Measurements from ENCODE around the gene GPC6. TPM values are rescaled to one million over a fixed set of nuclear protein-coding genes. Genes with fewer than 3 reads are reported as not detected.

The GPC6 gene
- total and polyA plus RNA-seq, 9 of the 15 experiments (the other 6 are each of a cell fraction or from before 2014, with no cell fraction given): under 0.01 to 0.20 (median 0.01) TPM; not detected in 4

DNA sequence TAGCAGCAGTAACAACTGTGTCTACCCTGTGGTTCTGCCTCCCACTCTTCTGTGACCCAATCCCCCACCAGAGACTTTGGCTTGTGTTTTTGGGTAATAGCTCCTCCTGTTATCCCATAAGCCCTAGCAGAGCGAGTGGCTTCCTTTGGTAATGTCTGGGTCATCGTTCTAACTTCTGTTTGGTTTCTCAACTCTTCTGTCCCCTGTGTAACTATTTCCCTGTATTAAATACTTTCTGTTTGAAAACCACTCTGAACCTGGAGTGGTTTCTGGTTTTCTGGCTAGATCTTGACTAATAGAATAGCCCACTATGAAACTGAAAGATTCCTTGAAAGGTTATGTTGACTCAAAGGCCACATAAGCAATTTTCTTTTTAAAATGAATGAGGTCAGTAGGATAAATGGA, 902.9 kb downstream of the GPC6 start (continued):
- no peak for TF ChIP-seq ATF2 (CRISPR knock-in tag; IDR thresholded peaks at IDR 0.05)
- TF ChIP-seq TAF9B (IDR thresholded peaks at IDR 0.05; ENCODE audit: partially characterized antibody): no peak
- TF ChIP-seq BDP1 (IDR thresholded peaks at IDR 0.05; ENCODE audit: insufficient read depth, insufficient read length): no peak

DNA sequence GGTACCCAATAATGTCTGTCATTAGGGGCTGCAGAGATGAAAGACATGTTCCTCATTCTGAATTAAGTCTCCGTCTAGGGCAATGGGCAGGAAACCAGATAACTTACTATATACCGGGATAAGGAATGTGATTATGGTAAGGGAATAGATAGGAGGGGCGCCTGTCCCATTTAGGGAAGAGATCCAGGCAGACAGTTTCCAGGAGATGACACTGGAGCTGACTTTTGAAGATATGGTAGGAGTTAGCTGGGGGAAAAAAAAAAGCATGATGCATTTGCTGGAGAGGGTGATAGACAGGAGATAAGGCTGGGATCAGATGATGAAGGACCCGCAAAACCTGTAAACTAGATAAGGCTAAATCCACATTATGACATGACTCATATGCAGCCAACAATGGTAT, 912.2 kb downstream of the GPC6 start:
- H3K4me3 ChIP-seq: no peak overlapping the region
- H3K9me3 ChIP-seq (replicated peaks; ENCODE audit: control insufficient read depth, insufficient read depth, low read depth, low read length): no peaks in the 10 kb centered on the region
- no peaks in the 10 kb centered on the region for H3K79me2 ChIP-seq (ENCODE audit: control insufficient read depth, insufficient read depth, low read length)
- ChIA-PET CTCF (ENCODE audit: low intra/inter-chr PET ratio) (no interaction called here), POLR2A (no interaction called here)
- no peak overlapping the region for H3K27ac ChIP-seq (ENCODE audit: extremely low read depth, low read depth, low read length)
- intact Hi-C loops (cut with micrococcal nuclease): no loop called here
- no peak overlapping the region for H3K9ac ChIP-seq (ENCODE audit: insufficient read depth in 1 of 2, low read depth in 2 of 2, low read length in 2 of 2)
- no peaks in the 10 kb centered on the region for H3K36me3 ChIP-seq (ENCODE audit: control insufficient read depth, insufficient read depth, low read length)
- TF ChIP-seq STAT5A (IDR thresholded peaks at IDR 0.05; ENCODE audit: borderline replicate concordance, low read length): no peak
- TF ChIP-seq, protein P1, sequence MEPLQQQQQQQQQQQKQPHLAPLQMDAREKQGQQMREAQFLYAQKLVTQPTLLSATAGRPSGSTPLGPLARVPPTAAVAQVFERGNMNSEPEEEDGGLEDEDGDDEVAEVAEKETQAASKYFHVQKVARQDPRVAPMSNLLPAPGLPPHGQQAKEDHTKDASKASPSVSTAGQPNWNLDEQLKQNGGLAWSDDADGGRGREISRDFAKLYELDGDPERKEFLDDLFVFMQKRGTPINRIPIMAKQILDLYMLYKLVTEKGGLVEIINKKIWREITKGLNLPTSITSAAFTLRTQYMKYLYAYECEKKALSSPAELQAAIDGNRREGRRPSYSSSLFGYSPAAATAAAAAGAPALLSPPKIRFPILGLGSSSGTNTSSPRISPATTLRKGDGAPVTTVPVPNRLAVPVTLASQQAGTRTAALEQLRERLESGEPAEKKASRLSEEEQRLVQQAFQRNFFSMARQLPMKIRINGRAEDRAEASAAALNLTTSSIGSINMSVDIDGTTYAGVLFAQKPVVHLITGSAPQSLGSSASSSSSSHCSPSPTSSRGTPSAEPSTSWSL (CRISPR knock-in tag; IDR thresholded peaks at IDR 0.05; ENCODE audit: borderline replicate concordance): no peak
- no peak for TF ChIP-seq MAFK (IDR thresholded peaks at IDR 0.05; ENCODE audit: low read length)
- no peak for TF ChIP-seq CEBPG (CRISPR knock-in tag; IDR thresholded peaks at IDR 0.05)
- TF ChIP-seq CEBPG (tag; conservative IDR thresholded peaks at IDR 0.05 in 1 of 2, IDR thresholded peaks at IDR 0.05 in 1 of 2): no peak
- H3K4me2 ChIP-seq (ENCODE audit: insufficient read depth, low read length): no peak overlapping the region
- in situ Hi-C loops (cut with MboI): no loop called here
- no TSS peak for BruUV-seq (replicated peaks)
- H3K9me1 ChIP-seq (ENCODE audit: control insufficient read depth, insufficient read depth, low read length): no peaks in the 10 kb centered on the region
- H3K4me1 ChIP-seq (replicated peaks in 1 of 2; ENCODE audit: control insufficient read depth in 2 of 2, insufficient read depth in 2 of 2, low read length in 2 of 2): no peaks in the 10 kb centered on the region
- H4K20me1 ChIP-seq (replicated peaks; ENCODE audit: control insufficient read depth, insufficient read depth, low read length): no peaks in the 10 kb centered on the region
- no peak for ATAC-seq
- no peak overlapping the region for H2AFZ ChIP-seq (ENCODE audit: low read depth, low read length)
- FAIRE-seq: no peak
- no peak for DNase-seq (ENCODE audit: extremely low read depth in 1 of 4, low spot score in 3 of 4)
- whole genome bisulfite sequencing (ENCODE audit: insufficient coverage, low coverage, missing lambda C conversion rate): 0% methylated on average over 4 of the region's 4 CpGs
- no peaks in the 10 kb centered on the region for H3K27me3 ChIP-seq (ENCODE audit: control insufficient read depth in 2 of 2, insufficient read depth in 2 of 2, low read length in 2 of 2)
